Measurements from ENCODE around the gene SYT2. TPM values are rescaled to one million over a fixed set of nuclear protein-coding genes. Genes with fewer than 3 reads are reported as not detected.

Gene SYT2
- total and polyA plus RNA-seq, 9 of the 15 experiments (the other 6 are each of a cell fraction or from before 2014, with no cell fraction given) = not detected

DNA sequence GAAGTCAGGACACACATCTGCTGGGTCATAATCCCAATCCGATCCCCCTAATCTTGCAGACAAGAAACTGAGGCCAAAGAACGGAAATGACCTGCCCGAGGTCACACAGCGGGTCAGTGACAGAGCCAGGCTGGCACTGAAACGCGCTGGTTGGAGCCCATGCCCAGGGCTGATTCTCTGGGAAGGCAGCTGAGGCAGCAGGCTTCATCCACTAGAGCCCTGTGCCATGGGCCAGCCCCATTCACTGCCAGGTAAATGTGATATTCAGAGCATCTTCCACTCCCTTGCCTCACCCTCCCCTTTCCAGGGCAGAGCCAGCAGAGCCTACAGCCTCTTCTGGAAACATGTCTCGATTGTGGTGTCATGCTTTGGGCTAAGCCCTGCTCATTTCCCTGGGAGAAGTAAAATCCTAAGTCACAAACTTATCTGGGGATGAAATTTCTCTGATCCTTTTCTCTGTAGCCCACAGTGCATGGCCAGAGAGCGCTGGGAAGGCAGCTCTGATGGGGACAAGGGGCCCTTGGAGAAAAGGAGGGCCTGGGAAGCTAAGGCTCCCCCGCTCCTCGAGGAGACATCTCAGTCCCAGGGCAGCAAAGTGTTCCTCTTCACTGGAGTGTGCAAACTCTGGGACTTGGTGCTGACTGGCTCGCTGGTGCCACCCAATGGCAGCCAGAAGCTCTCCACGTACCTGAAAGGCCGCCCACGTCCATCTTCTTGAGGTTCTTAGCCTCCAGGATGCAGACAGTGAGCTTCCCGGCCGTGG lies 110.4 kb downstream of the SYT2 start (continued):
- TF ChIP-seq, protein P1, sequence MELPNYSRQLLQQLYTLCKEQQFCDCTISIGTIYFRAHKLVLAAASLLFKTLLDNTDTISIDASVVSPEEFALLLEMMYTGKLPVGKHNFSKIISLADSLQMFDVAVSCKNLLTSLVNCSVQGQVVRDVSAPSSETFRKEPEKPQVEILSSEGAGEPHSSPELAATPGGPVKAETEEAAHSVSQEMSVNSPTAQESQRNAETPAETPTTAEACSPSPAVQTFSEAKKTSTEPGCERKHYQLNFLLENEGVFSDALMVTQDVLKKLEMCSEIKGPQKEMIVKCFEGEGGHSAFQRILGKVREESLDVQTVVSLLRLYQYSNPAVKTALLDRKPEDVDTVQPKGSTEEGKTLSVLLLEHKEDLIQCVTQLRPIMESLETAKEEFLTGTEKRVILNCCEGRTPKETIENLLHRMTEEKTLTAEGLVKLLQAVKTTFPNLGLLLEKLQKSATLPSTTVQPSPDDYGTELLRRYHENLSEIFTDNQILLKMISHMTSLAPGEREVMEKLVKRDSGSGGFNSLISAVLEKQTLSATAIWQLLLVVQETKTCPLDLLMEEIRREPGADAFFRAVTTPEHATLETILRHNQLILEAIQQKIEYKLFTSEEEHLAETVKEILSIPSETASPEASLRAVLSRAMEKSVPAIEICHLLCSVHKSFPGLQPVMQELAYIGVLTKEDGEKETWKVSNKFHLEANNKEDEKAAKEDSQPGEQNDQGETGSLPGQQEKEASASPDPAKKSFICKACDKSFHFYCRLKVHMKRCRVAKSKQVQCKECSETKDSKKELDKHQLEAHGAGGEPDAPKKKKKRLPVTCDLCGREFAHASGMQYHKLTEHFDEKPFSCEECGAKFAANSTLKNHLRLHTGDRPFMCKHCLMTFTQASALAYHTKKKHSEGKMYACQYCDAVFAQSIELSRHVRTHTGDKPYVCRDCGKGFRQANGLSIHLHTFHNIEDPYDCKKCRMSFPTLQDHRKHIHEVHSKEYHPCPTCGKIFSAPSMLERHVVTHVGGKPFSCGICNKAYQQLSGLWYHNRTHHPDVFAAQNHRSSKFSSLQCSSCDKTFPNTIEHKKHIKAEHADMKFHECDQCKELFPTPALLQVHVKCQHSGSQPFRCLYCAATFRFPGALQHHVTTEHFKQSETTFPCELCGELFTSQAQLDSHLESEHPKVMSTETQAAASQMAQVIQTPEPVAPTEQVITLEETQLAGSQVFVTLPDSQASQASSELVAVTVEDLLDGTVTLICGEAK (IDR thresholded peaks at IDR 0.05) = no peak
- TF ChIP-seq, protein P1 (CRISPR knock-in tag; IDR thresholded peaks at IDR 0.05) = no peak
- TF ChIP-seq, protein P2, sequence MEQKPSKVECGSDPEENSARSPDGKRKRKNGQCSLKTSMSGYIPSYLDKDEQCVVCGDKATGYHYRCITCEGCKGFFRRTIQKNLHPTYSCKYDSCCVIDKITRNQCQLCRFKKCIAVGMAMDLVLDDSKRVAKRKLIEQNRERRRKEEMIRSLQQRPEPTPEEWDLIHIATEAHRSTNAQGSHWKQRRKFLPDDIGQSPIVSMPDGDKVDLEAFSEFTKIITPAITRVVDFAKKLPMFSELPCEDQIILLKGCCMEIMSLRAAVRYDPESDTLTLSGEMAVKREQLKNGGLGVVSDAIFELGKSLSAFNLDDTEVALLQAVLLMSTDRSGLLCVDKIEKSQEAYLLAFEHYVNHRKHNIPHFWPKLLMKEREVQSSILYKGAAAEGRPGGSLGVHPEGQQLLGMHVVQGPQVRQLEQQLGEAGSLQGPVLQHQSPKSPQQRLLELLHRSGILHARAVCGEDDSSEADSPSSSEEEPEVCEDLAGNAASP (IDR thresholded peaks at IDR 0.05) = no peak
